Measurements from ENCODE around the gene DONSON. TPM values are rescaled to one million over a fixed set of nuclear protein-coding genes. Genes with fewer than 3 reads are reported as not detected.
A peak's percentile ranks its signal among the peaks of the same experiment; 100 is the strongest.

Gene DONSON
- polyA plus RNA-seq, 3 donors, result 0.94 to 8.6 (median 1.5) TPM

DNA sequence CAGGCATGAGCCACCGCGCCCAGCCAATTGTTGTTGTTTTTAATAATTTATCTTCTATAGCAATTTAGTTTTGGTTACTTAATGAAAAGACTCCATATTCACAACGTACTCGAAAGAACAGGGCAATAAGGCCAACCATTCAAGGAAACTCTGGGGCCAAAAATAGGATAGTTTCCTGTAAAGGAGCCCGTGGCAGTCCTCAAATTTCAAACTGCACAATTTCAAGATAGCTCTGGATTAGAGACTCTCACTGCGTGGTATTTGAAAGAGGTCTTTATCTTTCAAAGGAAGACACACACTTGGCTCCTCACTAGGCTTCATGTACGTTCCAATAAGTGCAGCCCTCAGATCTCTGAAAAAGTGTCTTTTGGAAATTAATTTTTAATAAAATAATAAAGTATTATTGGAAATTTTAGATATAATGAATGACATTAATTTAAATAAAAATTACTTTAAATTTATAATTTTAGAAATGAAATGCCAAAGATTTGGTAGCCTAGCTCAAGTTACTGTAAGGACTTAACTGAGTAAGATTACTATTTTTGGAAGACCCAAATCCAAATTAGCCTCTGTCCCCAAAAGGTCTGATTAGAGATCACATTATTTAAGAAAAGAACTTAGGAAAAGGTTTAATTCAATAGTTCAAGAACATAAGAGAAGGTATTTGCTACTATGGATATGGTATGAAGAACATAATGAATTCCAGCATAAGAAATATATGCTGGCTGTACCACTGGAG lies 22.7 kb upstream of the DONSON start:
- TF ChIP-seq, protein P1, sequence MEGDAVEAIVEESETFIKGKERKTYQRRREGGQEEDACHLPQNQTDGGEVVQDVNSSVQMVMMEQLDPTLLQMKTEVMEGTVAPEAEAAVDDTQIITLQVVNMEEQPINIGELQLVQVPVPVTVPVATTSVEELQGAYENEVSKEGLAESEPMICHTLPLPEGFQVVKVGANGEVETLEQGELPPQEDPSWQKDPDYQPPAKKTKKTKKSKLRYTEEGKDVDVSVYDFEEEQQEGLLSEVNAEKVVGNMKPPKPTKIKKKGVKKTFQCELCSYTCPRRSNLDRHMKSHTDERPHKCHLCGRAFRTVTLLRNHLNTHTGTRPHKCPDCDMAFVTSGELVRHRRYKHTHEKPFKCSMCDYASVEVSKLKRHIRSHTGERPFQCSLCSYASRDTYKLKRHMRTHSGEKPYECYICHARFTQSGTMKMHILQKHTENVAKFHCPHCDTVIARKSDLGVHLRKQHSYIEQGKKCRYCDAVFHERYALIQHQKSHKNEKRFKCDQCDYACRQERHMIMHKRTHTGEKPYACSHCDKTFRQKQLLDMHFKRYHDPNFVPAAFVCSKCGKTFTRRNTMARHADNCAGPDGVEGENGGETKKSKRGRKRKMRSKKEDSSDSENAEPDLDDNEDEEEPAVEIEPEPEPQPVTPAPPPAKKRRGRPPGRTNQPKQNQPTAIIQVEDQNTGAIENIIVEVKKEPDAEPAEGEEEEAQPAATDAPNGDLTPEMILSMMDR (IDR thresholded peaks at IDR 0.05), result no peak
- intact Hi-C loops (cut with micrococcal nuclease), result no loop called here
- H3K27ac Mint-ChIP-seq, result no peak overlapping the region
- Histone ChIP-seq H2AFZ (ENCODE audit: insufficient read depth, low read depth, low read length, poor library complexity, severe bottlenecking) (no peak overlapping the region), H3K79me2 (ENCODE audit: insufficient read depth, low read length) (no peaks in the 10 kb centered on the region), H3K4me2 (replicated peaks; ENCODE audit: extremely low read depth, low read length, poor library complexity, severe bottlenecking) (no peak overlapping the region), H3K36me3 (replicated peaks in 1 of 2; ENCODE audit: control insufficient read depth in 1 of 2, insufficient read depth in 2 of 2, low read length in 2 of 2) (peaks cover 34 to 82% of the 10 kb centered on the region in 2 donors), H3K9ac (ENCODE audit: insufficient read depth, low read length, poor library complexity, severe bottlenecking) (no peak overlapping the region), H4K20me1 (ENCODE audit: insufficient read depth, low read length) (no peaks in the 10 kb centered on the region), H3K4me3 (replicated peaks in 1 of 3; ENCODE audit: low read depth in 2 of 3, low read length in 3 of 3) (no peak overlapping the region), H3K27me3 (ENCODE audit: control insufficient read depth in 2 of 2, insufficient read depth in 2 of 2, low read length in 2 of 2) (no peaks in the 10 kb centered on the region), H3K27ac (ENCODE audit: low read depth in 1 of 2, low read length in 2 of 2) (no peak overlapping the region), H3K4me1 (ENCODE audit: control insufficient read depth in 1 of 2, insufficient read depth in 2 of 2, low read length in 2 of 2) (no peaks in the 10 kb centered on the region), H3K9me3 (replicated peaks in 1 of 2; ENCODE audit: control insufficient read depth in 1 of 2, insufficient read depth in 1 of 2, low read length in 2 of 2) (no peaks in the 10 kb centered on the region)
- H3K27me3 Mint-ChIP-seq (ENCODE audit: low read depth in 3 of 3), result no peaks in the 10 kb centered on the region
- WGBS (ENCODE audit: insufficient coverage), result no CpG with 5 or more reads among the region's 7 CpGs
- no peaks in the 10 kb centered on the region for H3K4me1 Mint-ChIP-seq
- no peaks in the 10 kb centered on the region for H3K9me3 Mint-ChIP-seq
- H3K4me3 Mint-ChIP-seq, result no peak overlapping the region
- H3K36me3 Mint-ChIP-seq, result peaks cover 38 to 72% of the 10 kb centered on the region in 2 donors
- DNase-seq, result no peak

DNA sequence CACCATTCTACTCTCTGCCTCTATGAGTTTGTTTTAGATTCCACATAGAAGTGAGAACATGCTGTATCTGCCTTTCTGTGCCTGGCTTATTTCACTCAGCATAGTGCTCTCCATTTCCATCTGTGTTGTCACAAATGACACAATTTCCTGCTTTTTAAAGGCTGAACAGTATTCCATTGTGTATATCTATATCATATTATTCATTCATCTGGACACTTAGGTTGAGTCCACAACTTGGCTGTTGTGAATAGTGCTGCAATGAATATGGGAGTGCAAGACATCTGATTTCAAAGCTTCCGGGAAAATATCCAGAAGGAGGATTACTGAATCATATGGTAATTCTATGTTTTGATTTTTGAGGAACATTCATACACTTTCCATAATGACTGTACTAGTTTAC lies 20.1 kb upstream of the DONSON start:
- H3K27ac Mint-ChIP-seq, result peak overlapping the region in 3 of 7 donors; percentile 10 to 41 (median 34)
- TF ChIP-seq, protein P1 (IDR thresholded peaks at IDR 0.05), result no peak
- Histone ChIP-seq H3K9ac (ENCODE audit: insufficient read depth, low read length, poor library complexity, severe bottlenecking) (no peak overlapping the region), H3K4me1 (ENCODE audit: control insufficient read depth in 1 of 2, insufficient read depth in 2 of 2, low read length in 2 of 2) (no peaks in the 10 kb centered on the region), H4K20me1 (ENCODE audit: insufficient read depth, low read length) (no peaks in the 10 kb centered on the region), H2AFZ (ENCODE audit: insufficient read depth, low read depth, low read length, poor library complexity, severe bottlenecking) (no peak overlapping the region), H3K36me3 (replicated peaks in 1 of 2; ENCODE audit: control insufficient read depth in 1 of 2, insufficient read depth in 2 of 2, low read length in 2 of 2) (peaks cover 35 to 75% of the 10 kb centered on the region in 2 donors), H3K79me2 (ENCODE audit: insufficient read depth, low read length) (no peaks in the 10 kb centered on the region), H3K9me3 (replicated peaks in 1 of 2; ENCODE audit: control insufficient read depth in 1 of 2, insufficient read depth in 1 of 2, low read length in 2 of 2) (no peaks in the 10 kb centered on the region), H3K4me3 (replicated peaks in 1 of 3; ENCODE audit: low read depth in 2 of 3, low read length in 3 of 3) (no peak overlapping the region), H3K4me2 (replicated peaks; ENCODE audit: extremely low read depth, low read length, poor library complexity, severe bottlenecking) (no peak overlapping the region), H3K27ac (ENCODE audit: low read depth in 1 of 2, low read length in 2 of 2) (no peak overlapping the region), H3K27me3 (ENCODE audit: control insufficient read depth in 2 of 2, insufficient read depth in 2 of 2, low read length in 2 of 2) (no peaks in the 10 kb centered on the region)
- intact Hi-C loops (cut with micrococcal nuclease), result no loop called here
- WGBS (ENCODE audit: insufficient coverage), result no CpG with 5 or more reads among the region's 1 CpG
- no peaks in the 10 kb centered on the region for H3K9me3 Mint-ChIP-seq
- H3K4me3 Mint-ChIP-seq, result no peak overlapping the region
- H3K36me3 Mint-ChIP-seq, result peaks cover 35 to 60% of the 10 kb centered on the region in 2 donors
- DNase-seq, result no peak
- H3K27me3 Mint-ChIP-seq (ENCODE audit: low read depth in 3 of 3), result no peaks in the 10 kb centered on the region
- H3K4me1 Mint-ChIP-seq, result no peaks in the 10 kb centered on the region

All from CD14-positive monocyte (primary cell).